ENCODE data around the gene ACSL4.
"Not testable (repeated sequence)": the region's sequence is repeated elsewhere in the genome, so short reads cannot be mapped to it uniquely, and the experiment has no call there.

Gene ACSL4

GRCh38 chrX:109742722-109743121 lies 9.7 kb upstream of the ACSL4 start:
- H3K4me3 Mint-ChIP-seq, result no peak overlapping the region
- H3K4me1 Mint-ChIP-seq, result no peaks in the 10 kb centered on the region
- DNase-seq (no peak), ATAC-seq (replicated peaks) (no peak)
- no peak overlapping the region for H3K27ac Mint-ChIP-seq
- no peaks in the 10 kb centered on the region for H3K9me3 Mint-ChIP-seq
- H3K27me3 Mint-ChIP-seq, result no peaks in the 10 kb centered on the region
- H3K36me3 Mint-ChIP-seq, result no peaks in the 10 kb centered on the region

- not testable (repeated sequence) for ATAC-seq (replicated peaks)
Measured at GRCh38 chrX:109740896-109741295, 7.8 kb upstream of the ACSL4 start.

DNA sequence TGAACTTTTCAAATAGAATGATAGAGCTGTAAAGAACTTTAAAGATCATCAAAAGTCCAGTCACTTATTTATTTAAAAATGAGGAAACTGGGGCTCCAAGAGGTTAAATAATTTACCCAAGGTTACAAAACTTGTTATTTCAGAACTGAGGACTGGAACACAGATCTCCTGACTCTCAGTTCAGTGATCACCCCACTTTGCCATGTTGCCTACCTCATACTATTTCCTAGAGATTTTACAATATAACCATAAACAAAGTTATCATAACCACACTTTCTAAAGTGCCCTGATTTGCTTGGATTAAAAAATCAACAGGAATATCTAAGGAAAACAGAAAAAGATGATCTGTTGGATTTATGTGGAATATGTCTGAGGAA lies 7.4 kb upstream of the ACSL4 start:
- no peaks in the 10 kb centered on the region for H3K9me3 Mint-ChIP-seq
- no peaks in the 10 kb centered on the region for H3K36me3 Mint-ChIP-seq
- H3K27ac Mint-ChIP-seq, result no peak overlapping the region
- H3K27me3 Mint-ChIP-seq, result no peaks in the 10 kb centered on the region
- ATAC-seq (replicated peaks) (no peak), DNase-seq (no peak)
- H3K4me3 Mint-ChIP-seq, result no peak overlapping the region
- H3K4me1 Mint-ChIP-seq, result peaks cover under 1 to 1% of the 10 kb centered on the region in 2 donors

More at GRCh38 chrX:109740896-109741295, 7.8 kb upstream of the ACSL4 start:
- not testable (repeated sequence) for H3K36me3 Mint-ChIP-seq, H3K27me3 Mint-ChIP-seq, H3K4me3 Mint-ChIP-seq, H3K4me1 Mint-ChIP-seq, H3K9me3 Mint-ChIP-seq, DNase-seq
- H3K27ac Mint-ChIP-seq, result peak overlapping the region; percentile 9

- H3K36me3 Mint-ChIP-seq, result no peaks in the 10 kb centered on the region
- no peaks in the 10 kb centered on the region for H3K27me3 Mint-ChIP-seq
- no peak overlapping the region for H3K4me3 Mint-ChIP-seq
- ATAC-seq (replicated peaks) (no peak), DNase-seq (no peak)
- no peak overlapping the region for H3K27ac Mint-ChIP-seq
- no peaks in the 10 kb centered on the region for H3K9me3 Mint-ChIP-seq
- H3K4me1 Mint-ChIP-seq, result peaks cover 4 to 7% of the 10 kb centered on the region in 2 donors
Measured at GRCh38 chrX:109739625-109740432, 6.8 kb upstream of the ACSL4 start.

GRCh38 chrX:109735202-109735744 lies 2.2 kb upstream of the ACSL4 start:
- H3K27me3 Mint-ChIP-seq, result peaks cover 0 to 3% of the 10 kb centered on the region in 2 donors

GRCh38 chrX:109733613-109734083 lies 591 bp upstream of the ACSL4 start:
- H3K4me1 Mint-ChIP-seq, result peaks cover 11 to 28% of the 10 kb centered on the region in 2 donors
- H3K27ac Mint-ChIP-seq, result peak overlapping the region; percentile 90
- H3K27me3 Mint-ChIP-seq, result peaks cover 0 to 3% of the 10 kb centered on the region in 2 donors
- peak overlapping the region; percentile 90 to 100 for H3K4me3 Mint-ChIP-seq
- peaks cover 13 to 14% of the 10 kb centered on the region in 2 donors for H3K36me3 Mint-ChIP-seq
- no peaks in the 10 kb centered on the region for H3K9me3 Mint-ChIP-seq
- DNase-seq, result no peak
- ATAC-seq (replicated peaks), result no peak

More at GRCh38 chrX:109735202-109735744, 2.2 kb upstream of the ACSL4 start:
- H3K27ac Mint-ChIP-seq, result peak overlapping the region; percentile 67
- H3K4me3 Mint-ChIP-seq, result no peak overlapping the region
- peaks cover 10 to 22% of the 10 kb centered on the region in 2 donors for H3K4me1 Mint-ChIP-seq
- no peaks in the 10 kb centered on the region for H3K9me3 Mint-ChIP-seq
- DNase-seq (no peak), ATAC-seq (replicated peaks) (no peak)
- peaks cover 6% of the 10 kb centered on the region in 2 donors for H3K36me3 Mint-ChIP-seq

- Mint-ChIP-seq H3K4me3 (peak overlapping the region; percentile 90 to 100), H3K27ac (peak overlapping the region; percentile 94), H3K9me3 (no peaks in the 10 kb centered on the region), H3K27me3 (peaks cover 0 to 3% of the 10 kb centered on the region in 2 donors), H3K4me1 (peaks cover 13 to 33% of the 10 kb centered on the region in 2 donors), H3K36me3 (peaks cover 13 to 14% of the 10 kb centered on the region in 2 donors)
- DNase-seq (no peak), ATAC-seq (replicated peaks) (peak; percentile 63 to 68)
Measured at GRCh38 chrX:109732017-109732801, 848 bp downstream of the ACSL4 start.

DNA sequence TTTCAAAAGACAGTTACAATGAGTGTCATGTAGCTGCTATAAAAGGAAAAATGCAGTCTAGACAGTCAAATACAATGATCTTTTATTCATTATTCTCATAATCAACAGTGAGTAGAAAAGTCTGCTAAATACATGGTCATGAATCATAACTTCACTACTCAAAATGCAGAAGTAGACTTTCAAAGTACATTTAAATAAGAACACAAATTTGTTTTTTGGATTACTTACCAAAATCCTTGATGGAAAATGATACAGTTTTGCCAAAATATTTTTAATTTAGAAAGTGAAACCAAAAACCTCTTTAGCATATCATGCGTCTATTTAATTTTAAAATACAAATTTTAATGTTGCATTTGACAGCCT lies 4.9 kb downstream of the ACSL4 start:
- H3K27ac Mint-ChIP-seq, result no peak overlapping the region
- H3K36me3 Mint-ChIP-seq, result peaks cover 18 to 19% of the 10 kb centered on the region in 2 donors
- H3K9me3 Mint-ChIP-seq, result no peaks in the 10 kb centered on the region
- no peaks in the 10 kb centered on the region for H3K27me3 Mint-ChIP-seq
- H3K4me3 Mint-ChIP-seq, result no peak overlapping the region
- DNase-seq (no peak), ATAC-seq (replicated peaks) (peak; percentile 20 to 23)
- H3K4me1 Mint-ChIP-seq, result peaks cover 6 to 32% of the 10 kb centered on the region in 2 donors

DNA sequence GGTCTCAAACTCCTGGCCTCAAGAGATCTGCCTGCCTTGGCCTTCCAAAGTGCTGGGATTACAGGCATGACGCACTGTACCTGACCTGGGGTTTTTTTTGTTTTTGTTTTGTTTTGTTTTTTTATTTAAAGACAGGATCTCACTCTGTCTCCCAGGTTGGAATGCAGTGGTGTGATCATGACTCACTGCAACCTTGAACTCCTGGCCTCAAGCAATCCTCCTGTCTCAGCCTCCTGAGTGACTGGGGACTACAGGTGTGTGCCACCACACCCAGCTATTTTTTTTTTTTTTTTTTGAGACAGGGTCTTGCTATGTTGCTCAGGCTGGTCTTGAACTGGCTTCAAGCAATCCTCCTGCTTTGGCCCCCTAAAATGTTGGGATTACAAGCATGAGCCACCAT lies 8.1 kb downstream of the ACSL4 start:
- Mint-ChIP-seq H3K4me1 (peaks cover 13 to 28% of the 10 kb centered on the region in 2 donors), H3K36me3 (peaks cover 9 to 21% of the 10 kb centered on the region in 2 donors)
- not testable (repeated sequence) for H3K4me3 Mint-ChIP-seq; H3K27me3 Mint-ChIP-seq; ATAC-seq (replicated peaks); DNase-seq; H3K9me3 Mint-ChIP-seq; H3K27ac Mint-ChIP-seq

DNA sequence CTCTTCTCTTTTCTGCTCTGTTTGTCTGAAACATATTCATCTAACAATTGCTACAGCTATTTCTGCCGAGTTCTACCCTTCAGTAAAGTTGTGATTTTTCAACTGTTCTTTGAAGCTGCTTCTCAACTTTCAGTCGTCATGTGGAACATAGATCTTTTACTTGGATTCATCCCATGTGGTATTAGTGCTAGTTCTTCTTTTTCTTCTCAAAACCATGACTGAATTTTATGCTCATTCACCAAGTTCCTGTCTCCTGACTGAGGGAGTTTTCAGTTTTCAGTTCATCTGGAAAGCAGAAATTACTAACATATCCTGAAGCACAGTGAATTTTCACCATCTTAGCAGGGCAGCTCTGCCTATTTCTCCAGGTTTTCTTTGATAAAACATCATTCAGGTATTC lies 12.1 kb downstream of the ACSL4 start:
- no peak for ATAC-seq (replicated peaks)
- H3K4me1 Mint-ChIP-seq, result peaks cover 15 to 32% of the 10 kb centered on the region in 2 donors
- H3K27me3 Mint-ChIP-seq, result no peaks in the 10 kb centered on the region
- DNase-seq, result no peak
- H3K4me3 Mint-ChIP-seq, result no peak overlapping the region
- H3K27ac Mint-ChIP-seq, result peak overlapping the region; percentile 68
- peaks cover 3 to 13% of the 10 kb centered on the region in 2 donors for H3K36me3 Mint-ChIP-seq
- no peaks in the 10 kb centered on the region for H3K9me3 Mint-ChIP-seq

GRCh38 chrX:109719264-109719663 lies 13.8 kb downstream of the ACSL4 start:
- Mint-ChIP-seq H3K36me3 (peaks cover 0 to 9% of the 10 kb centered on the region in 2 donors), H3K4me3 (no peak overlapping the region), H3K27me3 (no peaks in the 10 kb centered on the region), H3K9me3 (no peaks in the 10 kb centered on the region), H3K4me1 (peaks cover 15 to 29% of the 10 kb centered on the region in 2 donors), H3K27ac (peak overlapping the region; percentile 67)
- ATAC-seq (replicated peaks) (peak; percentile 45 to 70), DNase-seq (no peak)

- DNase-seq, result no peak
- H3K4me3 Mint-ChIP-seq, result no peak overlapping the region
- H3K27ac Mint-ChIP-seq, result no peak overlapping the region
Measured at GRCh38 chrX:109716431-109717028, 16.5 kb downstream of the ACSL4 start.

GRCh38 chrX:109714340-109714958 lies 18.6 kb downstream of the ACSL4 start:
- DNase-seq, result no peak
- H3K27me3 Mint-ChIP-seq, result no peaks in the 10 kb centered on the region
- no peak overlapping the region for H3K4me3 Mint-ChIP-seq
- H3K27ac Mint-ChIP-seq, result no peak overlapping the region
- no peaks in the 10 kb centered on the region for H3K9me3 Mint-ChIP-seq
- H3K4me1 Mint-ChIP-seq, result peaks cover 18 to 33% of the 10 kb centered on the region in 2 donors
- H3K36me3 Mint-ChIP-seq, result no peaks in the 10 kb centered on the region
- no peak for ATAC-seq (replicated peaks)

More at GRCh38 chrX:109716431-109717028, 16.5 kb downstream of the ACSL4 start:
- Mint-ChIP-seq H3K27me3 (no peaks in the 10 kb centered on the region), H3K9me3 (no peaks in the 10 kb centered on the region), H3K36me3 (peaks cover 0 to 6% of the 10 kb centered on the region in 2 donors), H3K4me1 (peaks cover 22 to 42% of the 10 kb centered on the region in 2 donors)
- ATAC-seq (replicated peaks), result no peak
